Endodermal cell (in vitro differentiated cells): ENCODE results near the gene RHOA. TPM values are rescaled to one million over a fixed set of nuclear protein-coding genes. Genes with fewer than 3 reads are reported as not detected.
"Not testable (repeated sequence)": the region's sequence is repeated elsewhere in the genome, so short reads cannot be mapped to it uniquely, and the experiment has no call there.

ENCODE experiments used
- DNase-seq: peaks from one replicate; pipeline ENCODE4 v3.0.0-alpha.2; 2017
- H3K27ac ChIP-seq: 2 replicates; pipeline ENCODE4 v1.5.1; 2013; ENCODE audit warnings: mild to moderate bottlenecking, low read depth, low read length, moderate library complexity
- H3K27me3 ChIP-seq: 2 replicates; pipeline ENCODE4 v1.6.1; 2013; ENCODE audit warnings: mild to moderate bottlenecking, low read length, moderate library complexity; ENCODE audit not compliant: insufficient read depth, control insufficient read depth, poor library complexity, severe bottlenecking
- H3K36me3 ChIP-seq: 2 replicates; pipeline ENCODE4 v1.7.0; 2013; ENCODE audit warnings: mild to moderate bottlenecking, low read length, moderate library complexity; ENCODE audit not compliant: control insufficient read depth, insufficient read depth
- H3K4me1 ChIP-seq: one replicate; pipeline ENCODE4 v1.7.0; 2013; ENCODE audit warnings: low read length; ENCODE audit not compliant: control insufficient read depth, insufficient read depth
- H3K4me3 ChIP-seq: 2 replicates; pipeline ENCODE4 v1.5.1; 2013; ENCODE audit warnings: mild to moderate bottlenecking, low read length, moderate library complexity
- H3K9ac ChIP-seq: 2 replicates; pipeline ENCODE4 v1.6.1; 2013; ENCODE audit warnings: mild to moderate bottlenecking, low read length, moderate library complexity; ENCODE audit not compliant: poor library complexity, severe bottlenecking; ENCODE audit errors: extremely low read depth
- H3K9me3 ChIP-seq: 2 replicates; pipeline ENCODE4 v1.6.1; 2013; ENCODE audit warnings: mild to moderate bottlenecking, low read length, moderate library complexity; ENCODE audit not compliant: control insufficient read depth
- H3K27ac Mint-ChIP-seq: 2 replicates; pipeline ENCODE4 v1.8.0; 2020; ENCODE audit warnings: mixed read lengths
- H3K27me3 Mint-ChIP-seq: 2 replicates; pipeline ENCODE4 v1.8.0; 2021; ENCODE audit warnings: mild to moderate bottlenecking, mixed read lengths; ENCODE audit not compliant: insufficient read depth
- H3K36me3 Mint-ChIP-seq: 2 replicates; pipeline ENCODE4 v1.8.0; 2020; ENCODE audit warnings: low read depth, mixed read lengths
- H3K4me1 Mint-ChIP-seq: 2 replicates; pipeline ENCODE4 v1.8.0; 2020; ENCODE audit warnings: mixed read lengths
- H3K4me3 Mint-ChIP-seq: 2 replicates; pipeline ENCODE4 v1.8.0; 2020; ENCODE audit warnings: mild to moderate bottlenecking, moderate library complexity, mixed read lengths
- H3K9me3 Mint-ChIP-seq: 2 replicates; pipeline ENCODE4 v1.8.0; 2020; ENCODE audit warnings: mild to moderate bottlenecking, mixed read lengths
- WGBS, 2 experiments: methylation state at CpG; one replicate each; pipeline versions ENCODE4 v1.1.5 to v1.1.7; 2013; ENCODE audit warnings: missing lambda C conversion rate in 2 of 2, mixed read lengths in 1 of 2; ENCODE audit not compliant: insufficient coverage in 1 of 2, insufficient read length in 1 of 2; 5-methylcytosine and 5-hydroxymethylcytosine counted together
- total RNA-seq, 2 donors: library from RNA; stranded (reverse); fragmentation: NEBNext Ultra II Directional in 1 of 2; extraction: Animal tissue kit (Norgen Biotek cat#: 25700) in 1 of 2; gene quantifications; 2 replicates in 1 of 2; 3 replicates in 1 of 2; pipeline ENCODE4 v1.2.1, GENCODE V29; 2021
- TF ChIP-seq, protein P1 (sequence below): fragments of 200-600 bp; sonication (generic); conservative IDR thresholded peaks from 2 replicates; pipeline ENCODE4 v1.5.0; 2021; ENCODE audit warnings: antibody characterized with exemption, mild to moderate bottlenecking

Gene RHOA
- total RNA-seq, 2 donors from 2014 or later = 359 to 371 TPM

DNA sequence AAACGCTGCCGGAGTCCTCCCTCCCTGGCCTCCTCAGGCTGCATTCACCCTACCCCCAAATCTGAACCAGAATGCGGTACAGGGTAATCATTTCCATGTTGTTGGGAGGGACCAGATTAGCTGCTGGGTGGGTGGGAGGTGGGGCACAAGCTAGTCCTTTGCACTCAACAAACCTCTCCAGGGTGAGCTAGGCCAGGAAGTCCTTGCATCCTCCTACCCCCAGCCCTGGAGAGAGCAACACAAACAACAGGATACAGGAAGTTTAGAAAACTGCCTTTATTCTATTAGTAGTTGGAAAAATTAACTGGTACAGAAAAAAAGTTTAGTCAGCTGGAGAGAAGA, 52.9 kb downstream of the RHOA start:
- Histone ChIP-seq H3K9ac (peak overlapping the region; percentile 49), H3K27ac (peak overlapping the region; percentile 94), H3K9me3 (no peaks in the 10 kb centered on the region), H3K4me3 (peak overlapping the region; percentile 91), H3K27me3 (no peaks in the 10 kb centered on the region), H3K36me3 (peaks cover 66% of the 10 kb centered on the region), H3K4me1 (peaks cover 6% of the 10 kb centered on the region)
- WGBS, 2 experiments = 83% methylated on average over 2 of the region's 3 CpGs; no CpG with 5 or more reads in 1 of the 2 experiments
- H3K4me3 Mint-ChIP-seq = peak overlapping the region; percentile 94
- H3K4me1 Mint-ChIP-seq = peaks cover 10% of the 10 kb centered on the region
- H3K36me3 Mint-ChIP-seq = peaks cover 64% of the 10 kb centered on the region
- DNase-seq = no peak
- no peaks in the 10 kb centered on the region for H3K27me3 Mint-ChIP-seq
- H3K27ac Mint-ChIP-seq = peak overlapping the region; percentile 89
- TF ChIP-seq, protein P1, sequence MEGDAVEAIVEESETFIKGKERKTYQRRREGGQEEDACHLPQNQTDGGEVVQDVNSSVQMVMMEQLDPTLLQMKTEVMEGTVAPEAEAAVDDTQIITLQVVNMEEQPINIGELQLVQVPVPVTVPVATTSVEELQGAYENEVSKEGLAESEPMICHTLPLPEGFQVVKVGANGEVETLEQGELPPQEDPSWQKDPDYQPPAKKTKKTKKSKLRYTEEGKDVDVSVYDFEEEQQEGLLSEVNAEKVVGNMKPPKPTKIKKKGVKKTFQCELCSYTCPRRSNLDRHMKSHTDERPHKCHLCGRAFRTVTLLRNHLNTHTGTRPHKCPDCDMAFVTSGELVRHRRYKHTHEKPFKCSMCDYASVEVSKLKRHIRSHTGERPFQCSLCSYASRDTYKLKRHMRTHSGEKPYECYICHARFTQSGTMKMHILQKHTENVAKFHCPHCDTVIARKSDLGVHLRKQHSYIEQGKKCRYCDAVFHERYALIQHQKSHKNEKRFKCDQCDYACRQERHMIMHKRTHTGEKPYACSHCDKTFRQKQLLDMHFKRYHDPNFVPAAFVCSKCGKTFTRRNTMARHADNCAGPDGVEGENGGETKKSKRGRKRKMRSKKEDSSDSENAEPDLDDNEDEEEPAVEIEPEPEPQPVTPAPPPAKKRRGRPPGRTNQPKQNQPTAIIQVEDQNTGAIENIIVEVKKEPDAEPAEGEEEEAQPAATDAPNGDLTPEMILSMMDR = no peak
- peaks cover 3% of the 10 kb centered on the region for H3K9me3 Mint-ChIP-seq

DNA sequence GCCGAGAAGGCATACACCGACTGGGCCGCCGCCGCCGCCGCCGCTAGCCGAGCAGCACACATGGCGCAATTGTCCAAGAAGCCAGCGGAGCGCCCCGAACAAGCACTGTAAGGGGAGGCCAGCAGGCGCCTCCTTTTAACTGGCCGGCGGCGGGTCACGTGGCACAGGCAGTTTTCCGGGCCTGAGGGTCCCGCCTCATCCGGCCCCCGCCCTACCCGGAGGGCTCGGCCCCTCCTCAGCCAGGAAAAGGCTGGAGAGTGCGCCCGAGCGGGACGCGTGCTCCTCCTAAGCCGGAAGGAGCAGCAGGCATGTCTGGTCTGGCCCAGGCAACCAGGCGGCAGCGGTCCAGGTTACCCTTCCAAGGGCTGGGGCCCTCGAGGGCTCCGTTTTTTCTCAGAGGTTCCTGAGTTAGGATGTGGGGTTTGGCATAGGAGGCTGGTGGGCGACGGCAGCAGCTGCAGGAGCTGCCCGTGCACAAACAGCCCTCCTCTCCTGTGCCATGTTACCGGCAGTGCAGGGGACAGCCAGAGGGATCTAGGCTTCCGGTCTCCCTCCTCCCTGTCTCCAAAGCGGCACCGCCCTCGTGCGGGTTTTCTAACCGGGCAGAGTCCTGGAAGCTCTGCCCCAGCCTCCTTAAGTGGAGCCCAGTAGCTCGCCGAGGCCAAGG, 53.4 kb downstream of the RHOA start, which contains the start of gene GPX1:
Gene GPX1 (minus strand): TSS at position 137 of the 667 bp plus-strand sequence. CDS start 75 bp downstream, at position 62.
- Mint-ChIP-seq H3K4me1 (peaks cover 10% of the 10 kb centered on the region), H3K9me3 (peaks cover 5% of the 10 kb centered on the region), H3K4me3 (peak within 1 kb of the TSS; percentile 94), H3K36me3 (peaks cover 60% of the 10 kb centered on the region), H3K27me3 (no peaks in the 10 kb centered on the region), H3K27ac (peak within 1 kb of the TSS; percentile 96)
- DNase-seq = peak; percentile 98
- WGBS, 2 experiments = 1 to 5% methylated on average over 16 to 46 of the region's 46 CpGs
- Histone ChIP-seq H3K27ac (peak within 1 kb of the TSS; percentile 94), H3K4me3 (peak within 1 kb of the TSS; percentile 91), H3K4me1 (peaks cover 6% of the 10 kb centered on the region), H3K9me3 (no peaks in the 10 kb centered on the region), H3K9ac (peak within 1 kb of the TSS; percentile 81), H3K27me3 (no peaks in the 10 kb centered on the region), H3K36me3 (peaks cover 61% of the 10 kb centered on the region)
- TF ChIP-seq, protein P1 = no peak

DNA sequence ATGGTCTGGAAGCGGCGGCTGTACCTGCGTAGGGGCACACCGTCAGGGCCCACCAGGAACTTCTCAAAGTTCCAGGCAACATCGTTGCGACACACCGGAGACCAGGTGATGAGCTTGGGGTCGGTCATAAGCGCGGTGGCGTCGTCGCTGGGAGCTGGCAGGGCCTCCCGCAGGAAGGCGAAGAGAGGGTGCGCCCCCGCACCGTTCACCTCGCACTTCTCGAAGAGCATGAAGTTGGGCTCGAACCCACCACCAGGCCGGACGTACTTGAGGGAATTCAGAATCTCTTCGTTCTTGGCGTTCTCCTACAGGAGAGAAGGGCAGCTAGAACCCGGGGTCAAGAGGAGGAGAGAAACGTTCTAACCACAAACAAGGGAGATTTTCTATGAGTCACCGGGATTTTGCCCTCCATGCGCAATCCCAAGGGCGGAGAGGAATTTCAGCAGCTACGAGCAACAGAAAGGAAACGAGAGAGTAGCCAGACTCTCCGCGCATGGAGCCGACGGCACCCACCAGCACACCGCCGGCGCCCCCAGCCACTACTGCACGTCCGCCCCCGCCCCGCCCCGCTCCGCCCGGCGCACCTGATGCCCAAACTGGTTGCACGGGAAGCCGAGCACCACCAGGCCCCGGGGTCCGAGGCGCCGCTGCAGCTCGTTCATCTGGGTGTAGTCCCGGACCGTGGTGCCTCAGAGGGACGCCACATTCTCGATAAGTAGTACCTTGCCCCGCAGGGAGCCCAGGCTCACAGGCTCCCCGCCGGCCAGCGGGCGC, 54.1 kb downstream of the RHOA start:
- H3K36me3 Mint-ChIP-seq = peaks cover 57% of the 10 kb centered on the region
- H3K27ac ChIP-seq = peak overlapping the region; percentile 94
- H3K4me1 ChIP-seq, H3K27me3 Mint-ChIP-seq, H3K9me3 Mint-ChIP-seq, H3K9me3 ChIP-seq, H3K27me3 ChIP-seq: not testable (repeated sequence)
- peak overlapping the region; percentile 81 for H3K9ac ChIP-seq
- H3K27ac Mint-ChIP-seq = peak overlapping the region; percentile 96
- peak overlapping the region; percentile 94 for H3K4me3 Mint-ChIP-seq
- peaks cover 10% of the 10 kb centered on the region for H3K4me1 Mint-ChIP-seq
- peak overlapping the region; percentile 91 for H3K4me3 ChIP-seq
- WGBS, 2 experiments = 10 to 12% methylated on average over 21 to 61 of the region's 63 CpGs
- DNase-seq = peak; percentile 67
- H3K36me3 ChIP-seq = peaks cover 53% of the 10 kb centered on the region

DNA sequence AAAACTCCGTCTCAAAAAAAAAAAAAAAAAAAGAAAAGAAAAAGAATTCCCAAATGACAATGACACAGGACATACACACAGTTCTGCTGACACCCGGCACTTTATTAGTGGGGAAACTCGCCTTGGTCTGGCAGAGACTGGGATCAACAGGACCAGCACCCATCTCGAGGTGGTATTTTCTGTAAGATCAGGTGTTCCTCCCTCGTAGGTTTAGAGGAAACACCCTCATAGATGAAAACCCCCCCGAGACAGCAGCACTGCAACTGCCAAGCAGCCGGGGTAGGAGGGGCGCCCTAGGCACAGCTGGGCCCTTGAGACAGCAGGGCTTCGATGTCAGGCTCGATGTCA, 54.7 kb downstream of the RHOA start:
- not testable (repeated sequence) for H3K9ac ChIP-seq, H3K4me1 ChIP-seq, H3K9me3 Mint-ChIP-seq, H3K9me3 ChIP-seq, H3K27ac ChIP-seq, DNase-seq, H3K27me3 ChIP-seq, H3K27me3 Mint-ChIP-seq
- Histone ChIP-seq H3K4me3 (peak overlapping the region; percentile 91), H3K36me3 (peaks cover 48% of the 10 kb centered on the region)
- Mint-ChIP-seq H3K4me3 (peak overlapping the region; percentile 94), H3K27ac (peak overlapping the region; percentile 96), H3K36me3 (peaks cover 51% of the 10 kb centered on the region), H3K4me1 (peaks cover 11% of the 10 kb centered on the region)
- WGBS, 2 experiments = 85 to 97% methylated on average over 4 to 9 of the region's 10 CpGs
